WERI-Rb-1 (cell line): ENCODE results near the gene AADAC.
"Not testable (repeated sequence)": the region's sequence is repeated elsewhere in the genome, so short reads cannot be mapped to it uniquely, and the experiment has no call there.

Source experiments
- DNase-seq: peaks from one replicate; pipeline ENCODE4 v3.0.0-alpha.2; 2020
- H3K27ac ChIP-seq: fragments of 250-450 bp; sonication (Bioruptor Pico); 2 replicates; pipeline ENCODE4 v1.5.1; 2020; ENCODE audit warnings: mild to moderate bottlenecking, moderate library complexity
- H3K27me3 ChIP-seq: fragments of 250-450 bp; sonication (Bioruptor Pico); 2 replicates; pipeline ENCODE4 v1.5.1; 2021; ENCODE audit warnings: mild to moderate bottlenecking, low read depth, moderate library complexity; ENCODE audit not compliant: insufficient read depth, severe bottlenecking
- H3K36me3 ChIP-seq: fragments of 250-450 bp; sonication (Bioruptor Pico); 2 replicates; pipeline ENCODE4 v1.5.1; 2020; ENCODE audit warnings: mild to moderate bottlenecking, moderate library complexity
- H3K4me3 ChIP-seq: 2 replicates; pipeline ENCODE4 v1.5.1; 2011; ENCODE audit warnings: low read depth, mild to moderate bottlenecking, control low read depth, low read length
- H3K9me3 ChIP-seq: fragments of 250-450 bp; sonication (Bioruptor Pico); 2 replicates; pipeline ENCODE4 v1.5.1; 2021; ENCODE audit warnings: mild to moderate bottlenecking, moderate library complexity; ENCODE audit not compliant: severe bottlenecking
- CTCF ChIP-seq: IDR thresholded peaks from 2 replicates; pipeline ENCODE4 v1.5.1; 2011; ENCODE audit warnings: low read depth, mild to moderate bottlenecking, control low read depth, inconsistent platforms, low read length

AADAC gene

GRCh38 chr3:151813799-151814198, at the start of gene AADAC:
TSS of gene AADAC (plus strand) at chr3:151814116. CDS start at chr3:151814163, 47 bp downstream.
- H3K27ac ChIP-seq: no peak within 1 kb of the TSS
- peaks cover 60% of the 10 kb centered on the region for H3K27me3 ChIP-seq
- H3K4me3 ChIP-seq: no peak within 1 kb of the TSS
- no peak for DNase-seq
- H3K9me3 ChIP-seq: no peaks in the 10 kb centered on the region
- no peak for TF ChIP-seq CTCF
- H3K36me3 ChIP-seq: no peaks in the 10 kb centered on the region

GRCh38 chr3:151764699-151765098, 49.2 kb upstream of the AADAC start:
- not testable (repeated sequence) for H3K36me3 ChIP-seq, H3K9me3 ChIP-seq, H3K4me3 ChIP-seq, H3K27ac ChIP-seq, DNase-seq
- peaks cover 30% of the 10 kb centered on the region for H3K27me3 ChIP-seq

GRCh38 chr3:151765685-151766084, 48.2 kb upstream of the AADAC start:
- H3K36me3 ChIP-seq: no peaks in the 10 kb centered on the region
- no peak overlapping the region for H3K4me3 ChIP-seq
- no peak for DNase-seq
- no peaks in the 10 kb centered on the region for H3K9me3 ChIP-seq
- H3K27ac ChIP-seq: no peak overlapping the region
- no peak for TF ChIP-seq CTCF
- H3K27me3 ChIP-seq: peaks cover 26% of the 10 kb centered on the region

- no peak overlapping the region for H3K27ac ChIP-seq
- no peaks in the 10 kb centered on the region for H3K9me3 ChIP-seq
- DNase-seq: no peak
- H3K36me3 ChIP-seq: no peaks in the 10 kb centered on the region
- H3K27me3 ChIP-seq: peaks cover 30% of the 10 kb centered on the region
- no peak overlapping the region for H3K4me3 ChIP-seq
- TF ChIP-seq CTCF: no peak
Observed at GRCh38 chr3:151766454-151766853, 47.5 kb upstream of the AADAC start.

GRCh38 chr3:151768393-151768930, 45.5 kb upstream of the AADAC start:
- no peak overlapping the region for H3K27ac ChIP-seq
- no peak for TF ChIP-seq CTCF
- no peak overlapping the region for H3K4me3 ChIP-seq
- DNase-seq: no peak
- peaks cover 33% of the 10 kb centered on the region for H3K27me3 ChIP-seq
- no peaks in the 10 kb centered on the region for H3K36me3 ChIP-seq
- no peaks in the 10 kb centered on the region for H3K9me3 ChIP-seq

GRCh38 chr3:151769175-151769574, 44.7 kb upstream of the AADAC start:
- no peak overlapping the region for H3K27ac ChIP-seq
- no peaks in the 10 kb centered on the region for H3K9me3 ChIP-seq
- TF ChIP-seq CTCF: no peak
- DNase-seq: no peak
- peaks cover 36% of the 10 kb centered on the region for H3K27me3 ChIP-seq
- H3K4me3 ChIP-seq: no peak overlapping the region
- H3K36me3 ChIP-seq: no peaks in the 10 kb centered on the region
